DLD1 (cell line): ENCODE results near the gene ZSCAN23.
"Not testable (repeated sequence)": the region's sequence is repeated elsewhere in the genome, so short reads cannot be mapped to it uniquely, and the experiment has no call there.

Experiments used
- in situ Hi-C: cut with HindIII; loops from 2 replicates; pipeline ENCODE4 v1.10.0; 2017; ENCODE audit warnings: low sequenced_read_pairs

ZSCAN23 gene

DNA sequence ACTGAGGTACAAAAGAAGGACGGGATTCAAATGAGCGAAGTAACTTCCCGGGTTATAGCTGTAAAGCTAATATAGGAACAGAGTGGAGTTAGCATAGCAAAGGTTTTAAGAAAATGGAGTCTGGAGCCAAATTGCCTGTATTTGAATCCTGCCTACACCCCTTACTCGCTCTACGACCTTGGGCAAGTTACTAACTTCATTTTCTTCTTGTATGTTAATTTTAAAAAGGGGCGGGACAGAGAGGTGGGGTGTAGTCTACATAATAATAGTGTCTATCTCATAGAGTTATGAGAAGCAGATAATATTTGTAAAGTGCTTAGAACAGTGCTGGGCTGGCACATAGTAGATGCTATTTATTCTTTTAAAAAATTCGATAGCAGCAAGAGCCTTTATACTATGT, 705 bp downstream of the ZSCAN23 start:
- in situ Hi-C loops, result no loop called here

DNA sequence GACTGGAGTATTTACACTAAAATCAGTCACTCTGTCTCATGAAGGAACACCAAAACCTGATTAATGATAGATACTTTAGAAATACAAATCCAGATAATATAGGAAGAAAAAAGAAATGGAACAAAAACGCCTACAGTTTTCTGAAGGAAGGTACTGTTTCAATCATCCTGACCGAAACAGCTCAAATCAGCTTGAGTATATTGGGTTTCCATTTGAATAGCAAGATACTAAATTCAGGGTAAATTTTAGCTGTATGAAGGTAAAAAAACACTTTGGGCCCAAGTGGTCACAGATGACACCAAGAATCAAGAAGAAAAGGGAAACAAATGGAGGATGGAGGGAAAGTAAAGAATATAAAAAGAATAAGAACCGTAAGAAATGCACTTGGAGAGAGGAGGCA, 6.9 kb downstream of the ZSCAN23 start:
- in situ Hi-C loops, result no loop called here

DNA sequence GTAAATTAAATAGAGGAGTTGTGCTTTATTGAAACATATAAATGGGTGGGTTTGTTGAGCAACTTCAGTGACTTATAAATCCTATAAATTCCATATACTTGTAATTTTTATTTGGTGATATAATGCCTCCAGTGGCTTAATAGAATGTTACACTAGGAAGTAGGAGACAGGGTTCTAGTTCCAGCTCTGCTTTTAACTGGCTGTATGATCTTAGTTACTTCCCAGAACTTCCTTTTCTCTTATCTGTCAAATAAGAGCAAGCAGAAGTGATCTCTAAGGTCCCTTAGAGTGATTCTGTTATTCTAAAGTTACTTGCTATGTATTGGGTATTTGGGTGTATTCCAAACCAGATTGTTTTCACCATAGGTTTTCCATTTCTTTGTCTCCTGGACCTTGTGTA, 10.2 kb downstream of the ZSCAN23 start:
- in situ Hi-C loops, result no loop called here

DNA sequence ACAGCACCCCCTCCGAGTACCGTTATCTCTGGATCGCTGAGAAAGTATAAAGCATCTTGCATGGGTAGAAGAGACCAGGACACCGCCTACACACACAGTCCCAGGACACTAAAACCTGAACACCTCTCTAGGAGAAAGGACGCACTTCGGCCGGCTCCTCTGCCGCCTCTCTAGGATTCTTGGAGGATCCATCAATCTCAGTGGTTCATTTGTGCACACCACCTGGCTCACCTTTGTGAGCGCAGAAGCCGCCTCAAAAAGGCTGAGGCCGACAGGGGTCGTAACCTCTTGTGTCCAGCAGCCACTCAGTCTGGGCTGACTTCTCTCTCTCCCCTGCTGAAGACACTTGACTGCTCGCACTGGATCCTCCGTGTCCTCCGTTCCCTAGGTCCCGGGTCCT, 13.5 kb downstream of the ZSCAN23 start:
- in situ Hi-C loops, result no loop called here

DNA sequence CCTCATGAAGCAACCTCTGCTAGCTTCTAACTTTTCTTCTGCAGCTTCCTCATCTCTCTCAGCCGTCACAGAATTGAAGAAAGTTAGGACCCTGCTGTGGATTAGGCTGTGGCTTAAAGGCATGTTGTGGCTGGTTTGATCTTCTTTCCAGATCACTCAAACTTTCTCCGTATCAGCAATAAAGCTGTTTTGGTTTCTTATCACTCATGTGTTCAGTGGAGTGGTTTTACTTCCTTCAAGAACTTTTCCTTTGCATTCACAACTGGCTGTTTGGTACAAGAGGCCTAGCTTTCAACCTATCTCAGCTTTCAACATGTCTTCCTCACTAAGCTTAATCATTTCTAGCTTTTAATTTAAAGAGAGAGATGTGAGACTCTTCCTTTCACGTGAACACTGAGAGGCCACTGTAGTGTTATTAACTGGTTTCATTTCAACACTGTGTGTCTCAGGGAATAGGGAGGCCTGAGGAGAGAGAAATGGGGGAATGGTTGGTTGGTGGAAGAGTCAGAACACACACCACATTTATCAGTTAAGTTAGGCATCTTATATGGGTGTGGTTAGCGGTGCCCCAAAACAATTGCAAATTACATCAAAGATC, 17.2 kb downstream of the ZSCAN23 start:
- in situ Hi-C loops, result no loop called here

DNA sequence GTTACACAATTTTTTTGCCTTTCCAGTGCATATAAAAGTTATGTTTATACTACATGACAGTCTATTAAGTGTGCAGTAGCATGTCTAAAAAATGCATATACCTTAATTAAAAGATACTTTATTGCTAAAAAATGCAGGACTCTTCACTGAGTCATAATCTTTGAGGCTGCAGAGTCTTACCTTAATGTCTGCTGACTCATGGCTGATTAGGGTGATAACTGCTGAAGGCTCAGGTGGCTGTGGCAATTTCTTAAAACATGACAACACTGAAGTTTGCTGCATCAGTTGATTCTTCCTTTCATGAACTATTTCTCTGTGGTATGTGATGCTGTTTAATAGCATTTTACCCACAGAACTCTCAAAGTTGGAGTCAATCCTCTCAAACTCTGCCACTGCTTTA, 19.1 kb downstream of the ZSCAN23 start:
- in situ Hi-C loops, result no loop called here

DNA sequence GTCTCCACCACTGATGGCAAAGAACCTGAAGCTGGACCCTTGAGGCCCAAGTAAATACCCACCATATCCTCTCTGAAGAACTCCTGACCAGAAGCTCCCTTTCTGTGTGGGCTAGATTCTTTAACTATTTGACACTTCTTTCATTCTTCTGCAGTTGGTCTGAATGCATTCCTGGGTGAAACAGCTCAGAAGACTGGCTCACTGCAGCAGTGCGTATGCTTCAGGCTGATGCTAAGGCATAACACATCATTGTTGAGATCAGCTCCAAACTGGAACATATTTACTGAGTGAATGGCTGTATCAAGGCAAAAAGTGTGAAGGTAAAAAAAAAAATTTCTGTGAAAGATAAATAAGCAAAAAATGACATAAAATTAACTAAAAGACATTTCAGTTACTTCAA, 19.7 kb downstream of the ZSCAN23 start:
- in situ Hi-C loops, result no loop called here

DNA sequence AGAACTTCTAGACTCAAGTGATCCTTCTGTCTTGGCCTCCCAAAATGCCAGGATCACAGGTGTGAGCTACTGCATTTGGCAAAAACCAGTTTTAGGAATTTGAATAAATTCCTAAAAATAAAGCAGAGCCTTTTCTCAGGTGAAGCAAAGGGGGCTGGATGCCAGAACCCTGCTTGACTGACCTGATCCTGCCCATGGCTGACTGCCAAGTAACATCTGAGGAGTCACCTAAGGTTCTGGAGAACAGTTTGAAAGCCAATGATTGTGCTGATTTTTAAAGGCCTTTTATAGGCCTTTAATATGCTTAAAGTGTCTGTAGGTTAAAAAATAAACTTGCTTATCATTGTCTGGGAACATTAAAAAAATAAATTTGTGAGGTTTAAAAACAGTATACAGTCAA, 29.6 kb downstream of the ZSCAN23 start:
- in situ Hi-C loops, result no loop called here

DNA sequence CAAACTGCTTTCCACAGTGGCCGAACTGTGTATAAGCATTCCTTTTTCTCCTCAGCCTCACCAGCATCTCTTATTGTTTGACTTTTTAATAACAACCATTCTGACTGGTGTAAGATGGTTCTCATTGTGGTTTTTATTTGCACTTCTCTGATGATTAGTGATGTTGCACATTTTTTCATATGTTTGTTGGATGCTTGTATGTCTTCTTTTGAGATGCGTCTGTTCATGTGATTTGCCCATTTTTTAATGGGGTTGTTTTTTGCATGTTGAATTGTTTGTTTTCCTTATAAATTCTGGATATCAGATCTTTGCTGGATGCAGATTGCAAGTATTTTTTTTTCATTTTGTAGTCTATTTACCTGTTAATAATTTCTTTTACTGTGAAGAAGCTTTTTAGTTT, 32.5 kb downstream of the ZSCAN23 start:
- in situ Hi-C loops, result no loop called here

DNA sequence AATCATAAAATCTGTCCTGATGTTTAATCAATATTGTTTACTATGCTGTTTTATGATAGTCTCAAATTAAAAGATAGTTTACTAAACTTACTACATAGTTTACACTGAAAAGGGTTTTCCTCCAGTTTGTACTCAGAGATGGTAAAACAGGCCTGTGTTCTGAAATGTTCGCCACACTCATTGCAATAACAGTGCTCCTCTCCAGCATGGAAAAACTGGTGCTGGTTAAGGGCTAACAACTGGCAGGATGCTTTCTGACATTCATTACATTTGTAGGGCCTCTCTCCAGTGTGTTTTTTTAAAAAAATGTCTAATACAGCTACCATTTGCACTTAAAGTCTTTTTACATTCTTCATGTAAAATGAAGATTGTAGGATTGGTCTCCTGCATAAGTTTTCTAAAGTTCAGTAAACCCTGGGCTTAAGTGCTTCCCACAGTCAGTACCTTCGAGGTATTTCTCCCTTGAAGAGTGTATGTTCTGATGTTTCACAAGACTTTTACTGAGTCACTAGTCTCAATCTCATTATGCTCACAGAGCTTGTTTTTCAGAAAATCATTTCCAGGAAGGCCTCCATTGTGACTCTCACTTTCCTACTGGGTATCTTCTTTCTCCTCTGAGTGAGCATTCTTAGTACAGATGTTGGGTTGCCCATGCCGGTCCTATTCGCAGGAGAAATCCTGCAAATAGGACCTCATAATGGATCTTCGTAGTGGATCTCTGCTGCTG, 35.1 kb downstream of the ZSCAN23 start:
- in situ Hi-C loops, result no loop called here

DNA sequence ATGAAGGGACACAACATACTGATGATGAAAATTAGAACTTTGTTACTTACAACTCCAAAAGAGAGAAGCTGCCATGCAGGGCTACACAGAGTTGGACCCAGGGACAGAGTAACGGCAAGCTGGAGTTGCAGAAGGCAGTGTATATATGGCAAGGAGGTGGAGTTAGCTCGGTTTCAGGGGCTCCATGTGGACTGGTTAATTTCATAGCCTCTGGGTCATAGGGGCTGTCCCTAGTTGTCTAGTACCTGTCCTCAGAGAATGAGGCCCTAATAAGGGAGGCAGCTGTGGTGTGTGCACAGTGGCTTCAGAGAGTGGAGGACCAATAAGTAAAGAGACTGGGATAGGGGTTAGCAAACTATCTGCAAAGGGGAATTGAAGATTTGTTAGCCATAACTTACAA, 35.9 kb downstream of the ZSCAN23 start:
- in situ Hi-C loops, result no loop called here

DNA sequence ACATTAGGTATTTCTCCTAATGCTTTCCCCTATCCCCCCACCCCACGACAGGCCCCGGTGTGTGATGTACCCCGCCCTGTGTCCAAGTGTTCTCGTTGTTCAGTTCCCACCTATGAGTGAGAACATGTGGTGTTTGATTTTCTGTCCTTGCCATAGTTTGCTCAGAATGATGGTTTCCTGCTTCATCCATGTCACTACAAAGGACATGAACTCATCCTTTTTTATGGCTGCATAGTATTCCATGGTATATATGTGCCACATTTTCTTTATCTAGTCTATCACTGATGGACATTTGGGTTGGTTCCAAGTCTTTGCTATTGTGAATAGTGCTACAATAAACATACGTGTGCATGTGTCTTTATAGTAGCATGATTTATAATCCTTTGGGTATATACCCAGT, 39.4 kb downstream of the ZSCAN23 start:
- in situ Hi-C loops, result not testable (repeated sequence)

DNA sequence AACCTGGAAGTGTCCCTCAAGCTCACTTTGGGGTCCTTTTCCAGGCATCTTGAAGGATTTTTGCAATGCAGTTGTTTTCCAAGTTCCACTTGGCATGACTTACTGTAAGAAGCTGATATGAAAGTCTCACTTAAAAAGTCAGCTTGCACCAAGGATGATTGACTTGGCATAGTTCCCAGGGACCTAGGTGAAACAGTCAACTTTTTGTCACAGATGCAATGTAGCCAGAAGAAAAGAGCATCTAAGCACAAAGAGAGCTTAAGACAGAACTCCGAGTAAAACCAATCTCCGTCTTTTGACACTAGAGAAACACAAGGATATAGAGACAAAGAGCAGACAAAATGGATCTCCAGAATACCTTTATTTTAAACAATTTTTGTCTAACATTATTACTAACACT, 41.1 kb downstream of the ZSCAN23 start:
- in situ Hi-C loops, result no loop called here

DNA sequence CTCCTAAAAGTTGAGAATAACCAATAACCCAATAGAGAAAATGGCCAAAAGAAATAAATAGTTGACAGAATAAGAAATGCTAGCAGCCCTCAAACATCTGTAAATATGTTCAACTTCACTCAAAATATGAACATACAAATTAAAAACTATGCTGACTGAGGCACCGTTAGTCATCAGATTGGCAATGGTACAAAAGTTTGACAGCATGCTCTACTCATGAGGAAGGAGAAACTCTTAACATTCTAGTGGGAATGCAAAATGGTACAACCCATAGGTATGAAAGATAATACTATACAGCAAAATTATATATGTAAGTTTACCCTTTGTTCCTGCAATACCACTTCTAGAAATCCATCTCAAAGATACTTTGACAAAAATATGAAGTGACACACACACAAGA, 42.1 kb downstream of the ZSCAN23 start:
- in situ Hi-C loops, result no loop called here

DNA sequence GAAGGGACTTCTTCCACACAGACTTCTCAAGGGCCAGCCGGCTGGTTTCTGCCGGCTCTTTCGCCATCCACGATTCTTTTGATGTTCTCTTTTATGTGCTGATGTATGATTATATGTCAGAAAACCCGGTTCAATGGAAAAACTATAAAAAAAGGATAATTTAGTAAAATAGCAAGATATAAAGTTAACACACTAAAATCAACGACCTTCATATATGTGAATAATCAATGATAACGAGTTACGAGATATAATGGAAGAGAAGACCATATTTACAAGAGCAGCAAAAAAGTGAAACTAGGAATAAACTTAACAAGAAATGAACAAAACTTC, 43.2 kb downstream of the ZSCAN23 start:
- in situ Hi-C loops, result no loop called here

DNA sequence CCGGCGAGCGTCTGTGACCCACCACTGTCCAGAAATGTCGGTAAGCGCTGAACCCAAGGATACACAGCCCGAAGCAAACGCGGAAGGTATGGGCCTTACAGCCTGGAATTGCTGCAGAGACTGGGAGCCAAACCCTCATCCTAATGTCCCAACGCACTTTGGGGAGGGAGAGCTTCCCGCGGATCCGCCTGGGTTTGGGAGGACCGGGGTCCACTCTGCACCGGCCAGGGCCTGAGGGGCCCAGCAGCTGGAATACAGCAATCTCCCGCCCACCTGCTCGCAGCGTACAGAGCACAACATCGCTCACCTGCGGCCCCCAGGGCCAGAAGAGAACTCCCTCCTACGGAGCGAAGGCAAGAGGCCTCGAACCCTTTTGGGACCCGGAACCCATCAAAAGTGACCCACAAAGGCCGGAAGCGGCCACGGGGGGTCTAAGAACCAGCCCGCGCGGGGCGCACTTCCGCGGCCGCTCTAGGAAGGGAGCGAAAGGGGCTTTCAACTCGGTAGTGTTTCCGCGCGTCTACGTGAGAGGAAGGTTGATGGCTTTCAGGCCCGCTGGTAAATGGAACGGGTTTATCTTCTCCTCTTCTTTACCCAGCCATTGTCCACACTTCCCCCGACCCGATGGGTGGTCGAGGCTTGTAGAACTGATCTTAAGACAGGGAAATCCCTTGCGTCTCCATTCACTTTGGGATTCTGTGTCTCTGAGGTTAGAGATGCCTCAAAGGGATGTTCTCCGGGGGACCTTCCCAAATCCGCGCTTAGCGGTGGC, 43.8 kb downstream of the ZSCAN23 start, which contains the start of gene ZSCAN12:
ZSCAN12 (minus strand) TSS at position 398 of the 772 bp plus-strand sequence. CDS start 1,342 bp downstream, outside the sequence.
- in situ Hi-C loops, result no loop called here

DNA sequence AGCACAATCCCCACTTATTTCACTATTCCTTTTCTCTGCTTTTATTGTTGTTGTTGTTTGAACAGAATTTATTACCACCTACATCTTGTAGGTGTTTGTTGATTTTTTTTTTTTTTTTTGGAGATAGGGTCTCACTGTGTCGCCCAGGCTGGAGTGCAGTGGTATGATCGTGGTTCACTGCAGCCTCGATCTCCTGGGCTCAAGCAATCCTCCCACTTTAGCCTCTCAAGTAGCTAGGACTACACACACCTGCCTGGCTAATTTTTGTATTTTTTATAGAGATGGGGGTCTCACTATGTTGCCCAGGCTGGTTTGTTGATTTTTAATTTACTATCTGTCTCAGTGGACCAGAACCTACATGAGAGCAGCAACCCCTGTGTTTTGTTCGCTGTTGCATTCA, 47.4 kb downstream of the ZSCAN23 start:
- in situ Hi-C loops, result no loop called here

DNA sequence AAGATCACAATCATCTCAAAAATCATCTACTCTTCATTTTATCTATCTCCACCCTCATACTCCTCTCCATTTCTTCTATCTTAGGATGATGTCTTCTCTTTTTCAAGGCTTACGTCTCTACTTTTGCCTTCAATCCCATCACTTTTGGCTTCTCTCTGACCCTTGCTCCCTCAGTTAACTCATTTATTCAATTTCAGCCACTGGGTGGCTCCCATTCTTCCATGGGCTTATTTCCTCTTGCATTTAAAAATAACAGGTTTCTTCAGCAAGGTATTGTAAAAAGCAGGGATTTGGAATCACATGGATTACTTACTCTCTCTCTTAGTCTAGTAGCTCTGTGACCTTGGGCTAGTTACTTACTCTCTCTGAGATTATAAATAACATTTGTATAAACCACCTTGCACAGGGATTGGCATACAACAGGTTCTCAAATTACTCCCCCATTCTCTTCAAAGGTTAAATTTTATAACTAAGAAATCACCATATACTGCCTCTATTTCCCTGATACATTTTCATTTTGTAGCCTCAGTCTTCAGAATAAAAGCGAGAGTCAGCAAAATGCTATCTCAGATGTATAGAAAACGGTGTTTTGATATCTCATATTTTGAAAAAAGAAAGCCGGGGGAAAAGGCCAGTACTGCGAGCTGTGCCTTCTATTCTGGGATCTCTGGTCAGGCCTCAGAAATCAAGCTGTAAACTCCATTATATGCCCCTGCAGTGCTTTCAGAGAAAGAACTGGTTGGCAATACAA, 49.2 kb downstream of the ZSCAN23 start:
- in situ Hi-C loops, result no loop called here

DNA sequence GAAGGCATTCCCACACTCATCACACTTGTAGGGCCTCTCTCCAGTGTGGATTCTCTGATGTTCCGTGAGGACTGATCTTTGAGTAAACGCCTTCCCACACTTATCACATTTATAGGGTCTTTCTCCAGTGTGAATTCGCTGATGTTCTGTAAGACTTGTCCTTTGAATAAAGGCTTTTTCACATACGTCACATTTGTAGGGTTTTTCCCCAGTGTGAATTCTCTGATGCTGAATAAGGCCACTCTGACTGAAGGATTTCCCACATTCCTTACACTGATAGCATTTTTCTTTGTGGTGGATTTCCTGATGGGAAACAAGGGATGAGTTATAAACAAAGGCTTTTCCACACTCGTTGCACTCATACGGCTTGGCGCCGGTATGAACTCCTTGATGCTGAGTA, 52.6 kb downstream of the ZSCAN23 start:
- in situ Hi-C loops, result no loop called here

DNA sequence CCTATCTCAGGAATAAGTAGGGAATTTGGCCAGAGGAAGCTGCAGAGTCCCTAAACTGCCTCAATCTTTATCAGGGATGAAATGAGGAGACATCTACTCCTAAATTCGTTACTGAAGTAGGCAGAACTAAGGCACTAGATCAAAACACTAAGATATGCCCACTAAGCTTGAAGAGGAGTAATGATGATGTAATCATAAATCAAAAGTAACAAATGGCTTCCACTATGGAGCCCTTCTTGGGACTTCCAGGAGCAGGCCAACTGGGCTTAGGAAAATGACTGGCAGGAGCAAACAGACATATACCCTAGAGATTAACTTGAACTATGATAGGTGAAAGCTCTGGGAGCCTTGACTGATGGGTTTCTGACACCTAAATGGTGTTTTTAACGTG, 59.2 kb downstream of the ZSCAN23 start:
- in situ Hi-C loops, result no loop called here
